Measurements from ENCODE around the gene SLC51B.
"Not testable (repeated sequence)": the region's sequence is repeated elsewhere in the genome, so short reads cannot be mapped to it uniquely, and the experiment has no call there.

SLC51B gene

DNA sequence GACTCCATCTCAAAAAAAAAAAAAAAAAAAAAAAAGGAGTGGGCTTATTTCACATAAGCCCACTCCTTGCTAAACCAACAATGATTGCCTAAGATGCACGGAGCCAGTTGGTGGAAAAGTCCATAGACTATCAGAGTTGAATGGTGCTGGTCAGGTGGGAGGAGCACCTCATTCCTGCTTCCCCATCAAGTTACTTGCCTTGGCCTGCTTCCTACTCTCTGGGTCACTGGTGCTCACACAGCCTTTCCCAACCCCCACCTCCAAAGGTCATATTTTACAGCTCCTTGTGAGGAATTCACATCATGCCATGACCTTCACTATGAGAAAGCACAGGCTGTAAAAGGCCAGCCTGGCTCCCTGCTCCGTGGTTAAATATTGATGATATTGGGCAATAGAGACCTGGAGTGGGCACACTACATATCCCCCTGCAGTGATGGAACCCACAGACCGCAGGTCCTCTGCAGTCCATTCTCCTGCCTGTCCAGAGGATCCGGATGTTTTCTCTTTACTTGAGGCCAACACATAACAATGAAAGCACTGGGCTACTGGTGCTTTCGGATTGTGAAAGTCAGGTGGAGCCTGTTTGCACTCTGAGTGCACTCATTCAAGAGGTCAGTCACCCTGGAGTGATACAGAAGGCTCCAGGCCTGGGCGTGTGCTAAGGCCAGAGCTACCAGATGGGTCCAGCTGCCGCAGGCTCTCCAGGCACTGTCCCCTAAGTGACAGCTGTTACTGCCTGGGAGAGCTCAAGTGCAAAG lies at the start of gene SLC51B:
TSS of gene SLC51B (plus strand) at position 664 of the 758 bp plus-strand sequence. CDS start 4,618 bp downstream, outside the sequence.
- Histone ChIP-seq H3K79me2 (ENCODE audit: control insufficient read depth, insufficient read depth, low read length, unreplicated experiment) (no peaks in the 10 kb centered on the region), H3K27me3 (ENCODE audit: insufficient read depth, low read length) (no peaks in the 10 kb centered on the region), H2AFZ (ENCODE audit: low read length, unreplicated experiment) (no peak within 1 kb of the TSS), H3K36me3 (ENCODE audit: insufficient read depth, low read length) (no peaks in the 10 kb centered on the region), H3K4me3 (ENCODE audit: low read depth, low read length) (no peak within 1 kb of the TSS), H3K27ac (ENCODE audit: low read depth, low read length) (no peak within 1 kb of the TSS), H3K4me1 (ENCODE audit: control insufficient read depth, insufficient read depth, low read length, unreplicated experiment) (peaks cover 29% of the 10 kb centered on the region)

DNA sequence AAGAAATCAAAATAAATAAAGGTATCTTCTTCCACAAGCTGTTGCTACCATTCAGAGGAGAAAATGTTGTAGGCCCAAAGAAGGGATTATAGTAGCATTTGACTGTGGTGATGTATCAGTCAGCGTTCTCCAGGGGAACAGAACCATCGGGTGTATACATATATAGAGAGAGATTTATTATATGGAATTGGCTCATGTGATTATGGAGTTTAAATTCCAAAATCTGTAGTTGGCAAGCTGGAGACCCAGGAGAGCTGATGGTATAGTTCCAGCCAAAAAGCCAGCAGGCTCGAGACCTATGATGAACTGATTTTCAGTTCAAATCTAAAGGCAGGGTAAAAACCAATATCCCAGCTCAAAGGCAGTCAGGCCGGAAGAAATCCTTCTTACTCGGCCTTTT lies 48.1 kb upstream of the SLC51B start:
- H3K79me2 ChIP-seq (ENCODE audit: control insufficient read depth, insufficient read depth, low read length, unreplicated experiment), result no peaks in the 10 kb centered on the region
- no peaks in the 10 kb centered on the region for H3K36me3 ChIP-seq (ENCODE audit: insufficient read depth, low read length)
- no peak overlapping the region for H2AFZ ChIP-seq (ENCODE audit: low read length, unreplicated experiment)
- no peaks in the 10 kb centered on the region for H3K27me3 ChIP-seq (ENCODE audit: insufficient read depth, low read length)
- no peak overlapping the region for H3K27ac ChIP-seq (ENCODE audit: low read depth, low read length)
- H3K4me3 ChIP-seq (ENCODE audit: low read depth, low read length), result no peak overlapping the region
- no peaks in the 10 kb centered on the region for H3K4me1 ChIP-seq (ENCODE audit: control insufficient read depth, insufficient read depth, low read length, unreplicated experiment)

DNA sequence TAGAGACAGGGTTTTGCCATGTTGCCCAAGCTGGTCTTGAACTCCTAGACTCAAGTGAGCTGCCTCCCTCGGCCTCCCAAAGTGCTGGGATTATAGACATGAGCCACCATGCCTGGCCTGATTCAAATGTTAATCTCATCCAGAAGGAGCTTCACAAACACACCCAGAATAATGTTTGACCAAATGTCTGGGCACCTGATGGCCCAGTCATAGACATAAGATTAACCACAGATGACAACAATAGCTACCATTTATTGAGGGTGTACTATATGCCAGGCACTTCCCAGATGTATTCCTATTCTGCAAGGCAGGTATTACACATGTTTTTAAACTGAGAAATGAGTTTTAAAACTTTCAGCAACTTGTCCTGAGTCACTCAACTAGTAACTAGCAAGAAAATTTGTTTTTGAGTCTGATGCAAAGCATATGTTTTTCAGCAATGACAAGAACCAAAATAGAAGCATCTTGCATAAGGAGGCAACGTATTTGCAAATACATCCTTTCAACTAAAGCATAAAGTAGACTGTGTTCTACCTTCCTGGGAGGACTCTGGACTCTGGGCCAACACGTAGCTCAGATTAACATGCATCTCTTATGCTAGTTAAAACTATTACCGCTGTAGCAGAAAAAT lies 47.3 kb upstream of the SLC51B start:
- Histone ChIP-seq H3K79me2 (ENCODE audit: control insufficient read depth, insufficient read depth, low read length, unreplicated experiment) (no peaks in the 10 kb centered on the region), H3K4me1 (ENCODE audit: control insufficient read depth, insufficient read depth, low read length, unreplicated experiment) (no peaks in the 10 kb centered on the region), H3K27me3 (ENCODE audit: insufficient read depth, low read length) (no peaks in the 10 kb centered on the region), H3K4me3 (ENCODE audit: low read depth, low read length) (no peak overlapping the region), H3K27ac (ENCODE audit: low read depth, low read length) (no peak overlapping the region), H2AFZ (ENCODE audit: low read length, unreplicated experiment) (no peak overlapping the region), H3K36me3 (ENCODE audit: insufficient read depth, low read length) (no peaks in the 10 kb centered on the region)

DNA sequence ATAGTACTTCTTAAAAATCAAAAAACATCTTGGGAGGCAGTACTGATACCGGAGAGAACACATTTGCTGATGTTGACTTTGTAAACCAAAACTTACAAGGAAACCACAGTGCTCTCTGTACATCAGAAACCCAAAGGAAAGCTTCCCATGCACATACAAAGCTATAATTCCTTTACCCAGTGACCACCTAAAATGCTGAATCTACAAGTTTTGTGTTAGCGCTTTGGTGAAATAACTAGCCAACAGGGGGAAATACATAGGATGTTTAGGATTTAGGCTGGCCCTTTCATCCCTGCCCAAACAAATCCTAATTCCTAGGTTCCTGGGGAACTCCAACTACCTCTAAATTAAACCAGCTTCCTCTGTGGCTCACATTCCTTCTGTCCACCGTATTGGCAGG lies 40.2 kb upstream of the SLC51B start:
- Histone ChIP-seq H3K4me3 (ENCODE audit: low read depth, low read length) (no peak overlapping the region), H2AFZ (ENCODE audit: low read length, unreplicated experiment) (no peak overlapping the region), H3K27me3 (ENCODE audit: insufficient read depth, low read length) (no peaks in the 10 kb centered on the region), H3K4me1 (ENCODE audit: control insufficient read depth, insufficient read depth, low read length, unreplicated experiment) (no peaks in the 10 kb centered on the region), H3K36me3 (ENCODE audit: insufficient read depth, low read length) (no peaks in the 10 kb centered on the region), H3K27ac (ENCODE audit: low read depth, low read length) (no peak overlapping the region), H3K79me2 (ENCODE audit: control insufficient read depth, insufficient read depth, low read length, unreplicated experiment) (no peaks in the 10 kb centered on the region)

DNA sequence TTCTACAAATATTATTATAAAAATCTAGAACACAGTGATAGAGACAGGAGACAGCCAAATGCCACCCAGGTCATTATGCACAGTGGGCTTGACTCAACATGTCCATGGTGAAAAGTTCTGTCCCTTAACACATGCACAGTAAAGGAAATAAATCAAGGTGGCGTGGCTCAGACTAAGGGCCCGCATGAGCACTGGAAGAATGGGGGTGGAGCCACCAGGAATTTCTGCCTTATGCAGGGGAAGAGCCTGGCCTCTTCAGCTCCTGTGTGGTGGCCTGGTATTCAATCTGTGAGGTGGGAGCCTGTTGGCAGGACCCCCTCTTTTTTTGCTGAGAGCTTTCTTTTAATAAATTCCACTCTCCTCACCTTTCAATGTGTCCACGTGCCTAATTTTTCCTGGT lies 38.3 kb upstream of the SLC51B start:
- Histone ChIP-seq H3K79me2 (ENCODE audit: control insufficient read depth, insufficient read depth, low read length, unreplicated experiment) (no peaks in the 10 kb centered on the region), H3K4me1 (ENCODE audit: control insufficient read depth, insufficient read depth, low read length, unreplicated experiment) (no peaks in the 10 kb centered on the region), H2AFZ (ENCODE audit: low read length, unreplicated experiment) (no peak overlapping the region), H3K4me3 (ENCODE audit: low read depth, low read length) (no peak overlapping the region), H3K27ac (ENCODE audit: low read depth, low read length) (no peak overlapping the region), H3K36me3 (ENCODE audit: insufficient read depth, low read length) (peaks cover 6% of the 10 kb centered on the region; the same call in 1 of the 2 replicates), H3K27me3 (ENCODE audit: insufficient read depth, low read length) (no peaks in the 10 kb centered on the region)

DNA sequence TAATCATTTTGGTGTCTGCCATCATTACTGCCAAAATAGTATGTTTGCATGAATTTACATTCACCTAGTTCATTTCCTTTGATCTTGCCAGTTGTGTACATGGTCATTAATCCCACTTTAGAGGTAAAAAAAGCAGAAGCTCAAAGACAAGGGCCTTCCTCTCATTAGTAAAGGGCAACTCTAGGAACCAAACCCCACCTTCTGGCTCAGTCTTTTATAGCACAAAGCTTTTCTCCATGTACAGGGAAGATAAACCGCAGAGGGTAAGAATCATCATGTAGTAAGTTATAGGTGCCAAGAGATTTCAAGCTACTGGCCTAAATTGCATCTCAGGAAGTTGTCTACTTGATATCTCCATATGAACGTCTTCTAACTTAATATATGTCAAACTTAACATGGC lies 36.2 kb upstream of the SLC51B start:
- Histone ChIP-seq H3K4me1 (ENCODE audit: control insufficient read depth, insufficient read depth, low read length, unreplicated experiment) (no peaks in the 10 kb centered on the region), H3K36me3 (ENCODE audit: insufficient read depth, low read length) (peaks cover 22% of the 10 kb centered on the region), H3K27ac (ENCODE audit: low read depth, low read length) (no peak overlapping the region), H2AFZ (ENCODE audit: low read length, unreplicated experiment) (no peak overlapping the region), H3K79me2 (ENCODE audit: control insufficient read depth, insufficient read depth, low read length, unreplicated experiment) (no peaks in the 10 kb centered on the region), H3K27me3 (ENCODE audit: insufficient read depth, low read length) (no peaks in the 10 kb centered on the region), H3K4me3 (ENCODE audit: low read depth, low read length) (no peak overlapping the region)

DNA sequence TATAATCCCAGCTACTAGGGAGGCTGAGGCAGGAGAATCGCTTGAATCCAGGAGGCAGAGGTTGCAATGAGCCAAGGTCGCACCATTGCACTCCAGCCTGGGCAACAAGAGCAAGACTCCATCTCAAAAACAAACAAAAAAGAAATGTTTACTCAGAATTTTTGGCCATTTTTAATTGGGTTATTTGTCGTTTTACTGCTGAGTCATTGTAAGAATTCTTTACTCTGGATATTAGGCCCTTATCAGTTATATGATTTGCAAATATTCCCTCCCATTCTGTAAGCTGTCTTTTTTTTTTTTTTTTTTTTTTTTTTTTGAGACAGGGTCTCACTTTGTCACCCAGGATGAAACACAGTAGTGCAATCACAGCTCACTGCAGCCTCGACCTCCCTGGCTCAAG lies 34.0 kb upstream of the SLC51B start:
- not testable (repeated sequence) for H3K79me2 ChIP-seq (ENCODE audit: control insufficient read depth, insufficient read depth, low read length, unreplicated experiment); H3K4me1 ChIP-seq (ENCODE audit: control insufficient read depth, insufficient read depth, low read length, unreplicated experiment); H2AFZ ChIP-seq (ENCODE audit: low read length, unreplicated experiment); H3K27ac ChIP-seq (ENCODE audit: low read depth, low read length); H3K4me3 ChIP-seq (ENCODE audit: low read depth, low read length); H3K27me3 ChIP-seq (ENCODE audit: insufficient read depth, low read length)
- H3K36me3 ChIP-seq (ENCODE audit: insufficient read depth, low read length), result peaks cover 40% of the 10 kb centered on the region

DNA sequence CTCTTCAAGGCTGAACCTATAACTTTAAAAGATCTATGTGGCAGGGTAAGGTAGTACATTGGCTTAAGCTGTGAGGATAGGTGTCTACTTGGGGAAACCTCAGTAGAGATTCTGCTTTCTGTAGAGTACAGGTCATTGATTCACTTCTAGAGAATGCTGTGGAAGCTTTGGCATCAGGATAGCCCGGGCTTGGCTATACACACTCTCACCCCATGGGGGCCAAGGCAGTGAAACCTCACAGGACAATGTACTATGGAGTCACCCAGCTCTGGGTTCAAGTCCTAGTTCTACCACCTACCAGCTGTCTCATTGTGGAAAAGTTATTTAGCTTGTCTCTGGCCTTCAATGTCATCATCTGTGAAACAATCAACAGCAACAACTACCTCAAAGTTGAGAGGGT lies 24.8 kb upstream of the SLC51B start:
- H3K27ac ChIP-seq (ENCODE audit: low read depth, low read length), result no peak overlapping the region
- peaks cover 23% of the 10 kb centered on the region for H3K36me3 ChIP-seq (ENCODE audit: insufficient read depth, low read length)

DNA sequence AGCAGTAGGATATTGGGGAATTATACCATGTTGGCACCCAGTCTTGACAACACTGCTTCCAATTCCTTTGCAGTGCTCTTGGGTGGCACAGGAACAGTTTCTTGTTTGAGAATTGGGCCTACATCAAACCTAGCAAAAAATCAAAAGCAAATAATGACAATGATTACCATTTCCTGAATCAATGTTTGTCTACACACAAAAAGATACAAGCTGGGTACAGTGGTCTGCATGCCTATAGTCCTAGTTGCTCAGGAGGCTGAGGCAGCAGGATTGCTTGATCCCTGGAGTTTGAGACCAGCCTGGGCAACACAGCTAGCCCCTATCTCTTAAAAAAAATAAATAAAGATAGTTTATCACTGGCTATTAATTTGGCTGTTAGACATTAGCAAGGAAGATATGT lies 23.7 kb upstream of the SLC51B start:
- no peaks in the 10 kb centered on the region for H3K79me2 ChIP-seq (ENCODE audit: control insufficient read depth, insufficient read depth, low read length, unreplicated experiment)
- H3K27ac ChIP-seq (ENCODE audit: low read depth, low read length), result no peak overlapping the region
- H3K4me3 ChIP-seq (ENCODE audit: low read depth, low read length), result no peak overlapping the region
- H3K27me3 ChIP-seq (ENCODE audit: insufficient read depth, low read length), result no peaks in the 10 kb centered on the region
- peaks cover 14% of the 10 kb centered on the region for H3K36me3 ChIP-seq (ENCODE audit: insufficient read depth, low read length)
- no peaks in the 10 kb centered on the region for H3K4me1 ChIP-seq (ENCODE audit: control insufficient read depth, insufficient read depth, low read length, unreplicated experiment)
- no peak overlapping the region for H2AFZ ChIP-seq (ENCODE audit: low read length, unreplicated experiment)

More for the DNA sequence above, 24.8 kb upstream of the SLC51B start:
- H3K27me3 ChIP-seq (ENCODE audit: insufficient read depth, low read length), result no peaks in the 10 kb centered on the region
- no peak overlapping the region for H2AFZ ChIP-seq (ENCODE audit: low read length, unreplicated experiment)
- no peaks in the 10 kb centered on the region for H3K79me2 ChIP-seq (ENCODE audit: control insufficient read depth, insufficient read depth, low read length, unreplicated experiment)
- H3K4me1 ChIP-seq (ENCODE audit: control insufficient read depth, insufficient read depth, low read length, unreplicated experiment), result no peaks in the 10 kb centered on the region
- no peak overlapping the region for H3K4me3 ChIP-seq (ENCODE audit: low read depth, low read length)

DNA sequence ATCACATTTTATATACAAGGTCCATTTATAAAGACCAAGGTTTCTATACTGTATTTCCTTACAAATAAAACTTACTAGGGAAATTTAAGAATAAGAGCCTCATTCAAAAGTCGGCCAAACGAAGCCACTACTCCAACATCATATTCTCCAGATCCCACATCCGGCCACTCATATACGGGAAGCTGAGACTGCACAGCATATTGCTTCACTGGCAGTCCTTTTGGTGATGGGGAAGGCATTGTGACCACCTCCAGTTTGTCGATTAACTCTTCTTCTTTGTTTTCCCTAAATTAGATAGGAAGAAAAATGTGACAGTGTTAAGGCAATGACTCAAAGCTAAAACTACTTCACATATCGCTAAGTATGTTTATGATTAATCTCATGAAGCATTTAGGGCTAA lies 18.4 kb upstream of the SLC51B start:
- H2AFZ ChIP-seq (ENCODE audit: low read length, unreplicated experiment), result no peak overlapping the region
- no peaks in the 10 kb centered on the region; the same call in 1 of the 2 replicates for H3K36me3 ChIP-seq (ENCODE audit: insufficient read depth, low read length)
- peaks cover 19% of the 10 kb centered on the region for H3K79me2 ChIP-seq (ENCODE audit: control insufficient read depth, insufficient read depth, low read length, unreplicated experiment)
- no peak overlapping the region for H3K4me3 ChIP-seq (ENCODE audit: low read depth, low read length)
- peaks cover 10% of the 10 kb centered on the region for H3K4me1 ChIP-seq (ENCODE audit: control insufficient read depth, insufficient read depth, low read length, unreplicated experiment)
- H3K27ac ChIP-seq (ENCODE audit: low read depth, low read length), result no peak overlapping the region
- no peaks in the 10 kb centered on the region for H3K27me3 ChIP-seq (ENCODE audit: insufficient read depth, low read length)

DNA sequence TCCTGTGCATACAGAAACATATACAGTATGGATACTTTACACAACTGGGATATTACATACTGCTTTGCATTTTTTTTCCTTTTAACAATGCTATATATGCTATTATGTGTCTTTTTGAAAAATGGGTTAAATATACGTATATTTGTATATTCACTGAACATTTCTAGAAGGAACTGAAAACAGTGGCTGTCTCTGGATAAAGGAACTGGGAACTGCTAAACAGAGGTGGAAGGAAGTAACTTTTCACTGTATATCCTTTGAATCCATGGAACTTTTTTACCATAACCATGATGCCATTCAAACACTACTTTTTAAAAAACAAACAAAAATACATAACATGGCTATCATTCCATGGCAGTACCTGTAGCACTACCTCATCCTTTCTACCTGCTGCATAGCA lies 17.6 kb upstream of the SLC51B start:
- Histone ChIP-seq H3K4me3 (ENCODE audit: low read depth, low read length) (peak overlapping the region; percentile 97), H3K27me3 (ENCODE audit: insufficient read depth, low read length) (no peaks in the 10 kb centered on the region), H3K4me1 (ENCODE audit: control insufficient read depth, insufficient read depth, low read length, unreplicated experiment) (peaks cover 10% of the 10 kb centered on the region), H3K27ac (ENCODE audit: low read depth, low read length) (no peak overlapping the region), H3K36me3 (ENCODE audit: insufficient read depth, low read length) (no peaks in the 10 kb centered on the region; the same call in 1 of the 2 replicates), H3K79me2 (ENCODE audit: control insufficient read depth, insufficient read depth, low read length, unreplicated experiment) (peaks cover 19% of the 10 kb centered on the region), H2AFZ (ENCODE audit: low read length, unreplicated experiment) (no peak overlapping the region)
